Erythroblast (primary cell): ENCODE results near the gene RAB11FIP4.

ENCODE experiments used
- GATA1 ChIP-seq: IDR thresholded peaks from 2 replicates; pipeline ENCODE4 v1.6.1; 2011; ENCODE audit warnings: low read depth, mild to moderate bottlenecking, control low read depth, low read length, moderate library complexity
- POLR2A ChIP-seq: IDR thresholded peaks from 2 replicates; pipeline ENCODE4 v1.6.1; 2011; ENCODE audit warnings: mild to moderate bottlenecking, low read length

GRCh38 chr17:31385428-31386285, 5.8 kb upstream of the RAB11FIP4 start:
- TF ChIP-seq POLR2A (no peak), GATA1 (no peak)
